H1 (cell line): Measurements from ENCODE around the gene DACT3.

Source experiments
- CREB1 ChIP-seq: IDR thresholded peaks from 2 replicates; pipeline ENCODE4 v1.6.1; 2012; ENCODE audit warnings: inconsistent platforms
- EZH2 ChIP-seq: fragments of 200-600 bp; sonication (generic); IDR thresholded peaks from 2 replicates; pipeline ENCODE4 v1.7.1; 2012; ENCODE audit warnings: low read depth, mild to moderate bottlenecking, moderate library complexity, low read length, inconsistent platforms; ENCODE audit not compliant: severe bottlenecking
- GABPA ChIP-seq: IDR thresholded peaks from 2 replicates; pipeline ENCODE4 v1.6.1; 2011; ENCODE audit warnings: mild to moderate bottlenecking, low read length, moderate library complexity, borderline replicate concordance; ENCODE audit not compliant: insufficient read depth
- JUND ChIP-seq: IDR thresholded peaks from 2 replicates; pipeline ENCODE4 v1.6.1; 2011; ENCODE audit warnings: mild to moderate bottlenecking, improper control_type of control experiment, low read length
- NRF1 ChIP-seq: IDR thresholded peaks from 2 replicates; pipeline ENCODE4 v1.6.1; 2011; ENCODE audit warnings: mild to moderate bottlenecking, low read depth, low read length, improper control_type of control experiment
- POLR2A ChIP-seq, 2 experiments: IDR thresholded peaks; 1 replicate in 1 of 2; 2 replicates in 1 of 2; pipeline ENCODE4 v1.6.1; 2011; ENCODE audit warnings: low read depth in 2 of 2, low read length in 2 of 2, mild to moderate bottlenecking in 2 of 2; ENCODE audit errors: control extremely low read depth in 1 of 2
- RNF2 ChIP-seq: fragments of 200-900, 300-1000 bp; sonication (generic); IDR thresholded peaks from 2 replicates; pipeline ENCODE4 v1.7.1; 2016; ENCODE audit warnings: borderline replicate concordance, low read depth, mild to moderate bottlenecking, antibody characterized with exemption, low read length; ENCODE audit not compliant: poor library complexity, severe bottlenecking; ENCODE audit errors: missing control alignments
- RXRA ChIP-seq: IDR thresholded peaks from 2 replicates; pipeline ENCODE4 v1.6.1; 2011; ENCODE audit warnings: low read depth, mild to moderate bottlenecking, low read length, moderate library complexity; ENCODE audit not compliant: insufficient read depth
- TAF1 ChIP-seq: IDR thresholded peaks from 2 replicates; pipeline ENCODE4 v1.6.1; 2011; ENCODE audit warnings: mild to moderate bottlenecking, low read depth, low read length
- ZNF274 ChIP-seq: IDR thresholded peaks from 2 replicates; pipeline ENCODE4 v1.7.0; 2012; ENCODE audit warnings: low read length, borderline replicate concordance; ENCODE audit errors: extremely low read depth
- TF ChIP-seq, protein P1 (sequence below), 3 experiments: IDR thresholded peaks; 1 replicate in 2 of 3; 2 replicates in 1 of 3; pipeline versions ENCODE4 v1.5.1 to v1.6.1; 2011; ENCODE audit warnings: low read length in 3 of 3, mild to moderate bottlenecking in 3 of 3, inconsistent platforms in 2 of 3, low read depth in 1 of 3, moderate library complexity in 1 of 3; ENCODE audit not compliant: insufficient read depth in 1 of 3; ENCODE audit errors: control extremely low read depth in 1 of 3
- TF ChIP-seq, protein P2 (sequence below): IDR thresholded peaks from 2 replicates; pipeline ENCODE4 v1.6.1; 2012; ENCODE audit warnings: inconsistent platforms
- TF ChIP-seq, protein P3 (sequence below): IDR thresholded peaks from 2 replicates; pipeline ENCODE4 v1.6.1; 2011; ENCODE audit warnings: low read depth, mild to moderate bottlenecking, low read length; ENCODE audit not compliant: insufficient read depth
- TF ChIP-seq, protein P4 (sequence below): IDR thresholded peaks from 2 replicates; pipeline ENCODE4 v1.6.1; 2012; ENCODE audit warnings: inconsistent platforms

DNA sequence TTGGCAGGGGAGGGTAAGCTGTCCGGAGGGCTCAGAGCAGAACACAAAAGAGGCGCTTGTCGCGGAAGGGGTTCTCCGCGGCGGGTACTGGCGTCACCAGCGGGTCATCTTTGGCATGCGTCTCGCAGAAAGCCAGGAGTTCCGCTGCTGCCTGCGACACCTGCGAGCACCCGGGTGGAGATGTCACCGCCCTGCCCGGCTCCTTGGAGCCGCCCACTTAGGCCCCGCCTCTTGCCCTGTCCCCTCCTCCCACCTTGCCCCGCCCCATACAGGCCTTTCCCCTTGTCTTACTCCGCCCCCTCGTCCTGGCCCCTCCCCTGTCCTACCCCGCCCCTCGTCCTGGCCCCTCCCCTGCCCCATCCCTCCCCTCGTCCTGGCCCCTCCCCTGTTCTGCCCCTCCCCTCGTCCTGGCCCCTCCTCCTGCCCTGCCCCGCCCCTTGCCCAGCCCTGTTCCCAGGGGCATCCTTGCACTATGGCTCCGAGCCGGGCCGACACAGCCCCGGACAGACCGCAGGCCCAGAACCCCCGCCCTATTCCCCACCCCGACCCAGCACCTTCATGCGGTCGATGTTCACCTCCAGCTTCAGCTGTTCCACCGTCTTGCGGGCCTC is 26.8 kb downstream of the DACT3 start:
- TF ChIP-seq POLR2A (IDR thresholded peaks at IDR 0.05; ENCODE audit: control extremely low read depth in 1 of 2, low read depth in 2 of 2, low read length in 2 of 2), result no peak
- TF ChIP-seq, protein P1, sequence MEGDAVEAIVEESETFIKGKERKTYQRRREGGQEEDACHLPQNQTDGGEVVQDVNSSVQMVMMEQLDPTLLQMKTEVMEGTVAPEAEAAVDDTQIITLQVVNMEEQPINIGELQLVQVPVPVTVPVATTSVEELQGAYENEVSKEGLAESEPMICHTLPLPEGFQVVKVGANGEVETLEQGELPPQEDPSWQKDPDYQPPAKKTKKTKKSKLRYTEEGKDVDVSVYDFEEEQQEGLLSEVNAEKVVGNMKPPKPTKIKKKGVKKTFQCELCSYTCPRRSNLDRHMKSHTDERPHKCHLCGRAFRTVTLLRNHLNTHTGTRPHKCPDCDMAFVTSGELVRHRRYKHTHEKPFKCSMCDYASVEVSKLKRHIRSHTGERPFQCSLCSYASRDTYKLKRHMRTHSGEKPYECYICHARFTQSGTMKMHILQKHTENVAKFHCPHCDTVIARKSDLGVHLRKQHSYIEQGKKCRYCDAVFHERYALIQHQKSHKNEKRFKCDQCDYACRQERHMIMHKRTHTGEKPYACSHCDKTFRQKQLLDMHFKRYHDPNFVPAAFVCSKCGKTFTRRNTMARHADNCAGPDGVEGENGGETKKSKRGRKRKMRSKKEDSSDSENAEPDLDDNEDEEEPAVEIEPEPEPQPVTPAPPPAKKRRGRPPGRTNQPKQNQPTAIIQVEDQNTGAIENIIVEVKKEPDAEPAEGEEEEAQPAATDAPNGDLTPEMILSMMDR (IDR thresholded peaks at IDR 0.05; ENCODE audit: control extremely low read depth in 1 of 3, insufficient read depth in 1 of 3, low read depth in 1 of 3, low read length in 3 of 3), result no peak
- TF ChIP-seq ZNF274, result no peak
- TF ChIP-seq, protein P2, sequence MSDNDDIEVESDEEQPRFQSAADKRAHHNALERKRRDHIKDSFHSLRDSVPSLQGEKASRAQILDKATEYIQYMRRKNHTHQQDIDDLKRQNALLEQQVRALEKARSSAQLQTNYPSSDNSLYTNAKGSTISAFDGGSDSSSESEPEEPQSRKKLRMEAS, result 0 out of 2 replicates have a peak, but pooled peaks have one; percentile 12
- TF ChIP-seq GABPA, result no peak
- TF ChIP-seq RXRA, result no peak
- no peak for TF ChIP-seq JUND
- TF ChIP-seq, protein P3, sequence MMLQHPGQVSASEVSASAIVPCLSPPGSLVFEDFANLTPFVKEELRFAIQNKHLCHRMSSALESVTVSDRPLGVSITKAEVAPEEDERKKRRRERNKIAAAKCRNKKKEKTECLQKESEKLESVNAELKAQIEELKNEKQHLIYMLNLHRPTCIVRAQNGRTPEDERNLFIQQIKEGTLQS, result no peak
- no peak for TF ChIP-seq EZH2
- no peak for TF ChIP-seq RNF2
- TF ChIP-seq CREB1, result no peak; the same call in 1 of the 2 replicates
- peak; percentile 39; the same call in 1 of the 2 replicates for TF ChIP-seq TAF1
- TF ChIP-seq, protein P4, sequence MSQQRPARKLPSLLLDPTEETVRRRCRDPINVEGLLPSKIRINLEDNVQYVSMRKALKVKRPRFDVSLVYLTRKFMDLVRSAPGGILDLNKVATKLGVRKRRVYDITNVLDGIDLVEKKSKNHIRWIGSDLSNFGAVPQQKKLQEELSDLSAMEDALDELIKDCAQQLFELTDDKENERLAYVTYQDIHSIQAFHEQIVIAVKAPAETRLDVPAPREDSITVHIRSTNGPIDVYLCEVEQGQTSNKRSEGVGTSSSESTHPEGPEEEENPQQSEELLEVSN, result no peak
- no peak for TF ChIP-seq NRF1
